Measurements from ENCODE around the gene RBMS1.
"Not testable (repeated sequence)": the region's sequence is repeated elsewhere in the genome, so short reads cannot be mapped to it uniquely, and the experiment has no call there.

RBMS1 gene

DNA sequence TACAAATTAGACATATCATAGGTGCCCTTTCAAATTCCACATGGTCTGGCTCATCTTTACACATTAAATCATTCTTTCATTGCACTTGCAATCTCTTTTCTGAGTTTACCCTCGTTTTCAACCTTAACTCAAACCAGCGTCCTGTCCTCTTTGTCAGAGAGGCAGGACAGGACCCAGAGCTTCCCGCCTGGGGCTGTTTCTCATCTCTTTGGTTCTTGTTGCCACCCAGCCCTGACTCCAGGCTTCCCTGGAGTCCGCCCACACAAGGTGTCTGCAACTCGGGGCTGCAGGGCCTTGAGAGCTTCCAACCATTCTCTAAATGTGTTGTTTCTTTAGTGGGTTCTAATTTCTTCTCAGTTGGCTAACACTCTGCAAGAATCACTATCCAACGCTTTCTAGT is 24.4 kb downstream of the RBMS1 start:
- no peak for DNase-seq

DNA sequence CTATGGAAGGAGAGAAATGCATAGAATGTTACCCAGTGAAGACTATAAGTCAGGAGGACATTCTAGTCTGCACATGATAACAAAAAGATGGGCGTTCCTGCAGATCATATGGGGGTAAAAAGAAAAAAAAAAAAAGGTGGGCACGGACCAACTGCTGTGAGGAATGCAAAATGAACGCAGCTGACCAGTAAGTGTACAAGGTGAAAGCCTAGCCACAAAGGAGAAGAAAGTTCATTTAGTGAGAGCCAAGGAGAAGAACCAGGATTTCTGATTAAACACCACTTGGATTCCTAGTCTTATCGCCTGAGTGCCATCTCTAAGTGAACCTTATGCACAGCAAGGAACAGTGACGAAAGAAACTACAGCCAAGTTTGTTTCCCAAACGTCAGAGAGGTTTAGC is 26.5 kb downstream of the RBMS1 start:
- no peak for DNase-seq

DNA sequence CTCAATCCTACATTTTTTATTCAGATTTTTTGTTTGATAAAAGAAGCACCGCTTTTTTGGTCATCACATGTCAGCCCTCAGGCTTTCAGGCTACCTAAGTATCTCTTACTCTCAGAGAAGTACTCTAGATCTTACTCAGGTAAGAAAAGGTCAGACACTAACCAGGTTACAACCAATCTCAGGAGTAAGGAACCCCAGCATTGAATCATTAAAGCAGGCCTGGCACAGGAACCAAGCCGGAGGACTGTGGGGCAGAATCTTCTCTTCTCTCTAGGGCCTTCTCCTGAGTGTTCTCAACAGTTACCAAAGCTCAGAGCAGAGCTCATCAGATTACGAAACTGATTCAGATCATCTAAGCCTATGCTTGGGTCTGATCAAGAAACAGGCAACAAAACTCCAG is 28.2 kb downstream of the RBMS1 start:
- no peak for DNase-seq

DNA sequence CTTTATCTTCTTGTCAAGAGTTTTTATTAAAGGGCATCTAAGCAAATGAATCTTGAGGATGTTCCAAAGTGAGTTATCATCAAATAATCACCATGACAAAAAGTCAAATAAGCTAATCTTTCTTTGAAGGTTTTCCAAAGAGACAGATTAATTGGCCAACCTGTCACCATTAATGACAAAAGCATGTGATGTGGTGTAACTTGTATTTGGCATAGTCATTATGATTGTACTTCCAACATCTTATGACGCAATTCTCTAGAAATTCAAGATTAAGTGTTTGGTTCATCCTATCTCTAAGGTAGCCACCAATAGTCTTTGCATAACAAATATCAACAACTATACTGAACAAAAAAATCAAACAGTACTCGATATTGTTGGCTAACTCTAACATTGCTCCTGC is 28.6 kb downstream of the RBMS1 start:
- no peak for DNase-seq

DNA sequence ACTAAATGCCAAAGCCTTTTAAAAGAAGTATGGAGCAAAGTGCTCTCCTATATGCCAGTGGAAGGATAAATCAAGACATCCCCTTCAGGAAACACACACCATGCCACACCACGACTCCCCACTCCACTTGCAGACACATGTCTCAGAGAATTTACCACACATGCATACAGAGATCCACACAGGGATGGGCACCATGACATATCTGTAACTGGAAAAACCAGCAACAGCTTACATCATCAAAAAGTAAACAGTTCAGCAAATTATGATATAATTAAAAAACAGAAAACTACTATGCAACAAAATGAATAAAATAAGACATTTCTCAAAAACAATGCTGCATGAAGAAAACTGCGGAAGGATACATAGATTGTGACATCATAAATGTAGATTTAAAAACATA is 29.6 kb downstream of the RBMS1 start:
- no peak for DNase-seq

DNA sequence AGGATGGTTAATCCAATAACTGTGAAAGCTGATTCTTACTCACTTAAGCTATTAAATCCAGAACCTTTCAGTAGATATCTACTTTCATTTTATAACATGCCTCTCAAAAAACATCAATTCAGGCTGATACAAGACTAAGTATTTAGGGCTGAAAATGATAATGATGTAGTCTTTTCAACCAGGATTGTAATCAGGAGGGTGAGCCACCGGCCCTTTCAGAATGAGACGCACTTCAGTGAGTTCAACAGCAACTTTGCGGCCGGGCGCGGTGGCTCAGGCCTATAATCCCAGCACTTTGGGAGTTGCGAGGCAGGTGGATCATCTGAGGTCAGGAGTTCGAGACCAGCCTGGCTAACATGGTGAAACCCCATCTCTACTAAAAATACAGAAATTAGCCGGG is 30.4 kb downstream of the RBMS1 start:
- DNase-seq = no peak

DNA sequence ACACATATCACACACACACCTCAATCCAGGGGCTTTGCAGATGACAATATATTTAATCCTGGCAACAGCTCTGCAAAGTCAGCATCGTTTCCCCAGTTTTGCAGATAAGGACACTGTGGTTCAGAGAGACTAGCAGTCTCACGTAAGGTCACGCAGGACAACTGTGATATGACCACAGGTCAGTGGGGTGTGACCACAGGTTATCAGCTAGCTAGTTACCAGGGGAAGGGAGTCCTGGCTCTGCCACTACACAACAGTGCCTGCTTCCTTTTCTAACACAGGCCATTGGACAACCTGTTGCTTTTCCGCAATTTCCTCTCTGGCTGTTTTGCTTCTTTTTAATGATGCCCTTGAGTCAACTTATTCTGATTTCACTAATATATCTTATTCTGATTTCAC is 33.3 kb downstream of the RBMS1 start:
- DNase-seq = no peak

DNA sequence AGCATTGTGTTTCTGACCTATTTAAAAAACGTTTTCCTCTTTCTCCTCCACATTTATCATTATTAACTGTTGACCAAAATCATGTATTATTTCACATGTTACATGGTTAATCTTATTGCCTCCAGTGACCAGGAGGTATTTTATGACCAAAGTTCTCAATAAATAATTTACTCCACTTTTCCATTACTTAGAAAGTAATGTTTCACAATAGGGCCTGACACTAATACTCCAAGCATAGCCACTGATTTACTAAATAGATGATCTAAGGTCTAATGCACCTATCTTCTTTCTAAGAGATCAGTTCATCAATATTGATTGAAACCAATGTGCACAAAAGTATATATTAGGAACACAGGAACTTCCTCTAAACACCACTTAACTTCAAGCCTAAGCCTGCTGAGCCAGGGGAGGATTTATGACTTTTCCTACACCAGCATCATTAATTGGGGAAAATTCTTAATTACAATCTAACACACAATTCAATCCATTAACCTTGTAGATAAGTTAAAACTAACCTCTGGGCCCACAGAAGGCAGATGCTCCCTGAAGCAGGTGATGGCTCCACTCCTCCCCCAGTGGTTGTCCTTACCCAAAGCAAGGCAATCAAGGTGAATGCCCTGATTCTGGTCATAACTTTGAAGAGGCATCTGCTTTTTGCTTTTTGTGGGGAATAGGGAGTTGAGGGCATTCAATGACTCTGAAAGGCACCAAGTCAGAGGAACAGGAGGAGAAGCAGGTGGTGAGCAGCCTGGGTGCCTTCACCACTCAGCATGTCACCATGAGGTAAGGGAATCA is 33.9 kb downstream of the RBMS1 start:
- DNase-seq = no peak

DNA sequence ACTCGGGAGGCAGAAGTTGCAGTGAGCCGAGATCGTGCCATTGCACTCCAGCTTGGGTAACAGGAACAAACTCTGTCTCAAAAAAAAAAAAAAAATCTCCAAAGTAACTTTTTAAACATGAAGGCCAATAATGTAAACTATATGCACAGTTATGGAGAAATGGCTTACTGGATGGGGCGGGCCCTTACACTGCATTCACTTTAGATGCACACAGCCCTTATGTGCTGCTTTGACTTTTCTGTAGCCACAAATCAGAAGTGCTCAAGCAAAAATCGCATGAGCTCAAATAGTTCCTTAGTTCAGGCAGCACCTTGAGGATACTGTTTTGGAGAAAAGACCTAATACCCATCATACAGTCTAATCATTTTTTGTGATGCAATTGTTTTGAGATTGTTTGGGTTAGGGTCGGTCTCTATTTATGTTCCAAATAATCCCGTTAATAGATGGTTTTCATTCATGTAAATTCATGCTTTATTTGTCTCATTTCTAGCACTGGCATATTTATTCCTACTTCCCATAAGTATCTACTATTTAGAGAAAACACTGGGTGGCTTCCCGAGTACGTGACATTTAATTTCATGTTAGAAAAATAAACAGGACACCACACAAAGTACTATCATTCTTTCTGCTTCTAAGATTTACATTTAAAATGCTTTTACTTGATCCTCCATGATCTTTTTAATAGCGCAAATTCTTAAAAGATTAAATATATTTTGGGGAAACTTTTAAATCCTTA is 34.7 kb downstream of the RBMS1 start:
- DNase-seq = no peak

DNA sequence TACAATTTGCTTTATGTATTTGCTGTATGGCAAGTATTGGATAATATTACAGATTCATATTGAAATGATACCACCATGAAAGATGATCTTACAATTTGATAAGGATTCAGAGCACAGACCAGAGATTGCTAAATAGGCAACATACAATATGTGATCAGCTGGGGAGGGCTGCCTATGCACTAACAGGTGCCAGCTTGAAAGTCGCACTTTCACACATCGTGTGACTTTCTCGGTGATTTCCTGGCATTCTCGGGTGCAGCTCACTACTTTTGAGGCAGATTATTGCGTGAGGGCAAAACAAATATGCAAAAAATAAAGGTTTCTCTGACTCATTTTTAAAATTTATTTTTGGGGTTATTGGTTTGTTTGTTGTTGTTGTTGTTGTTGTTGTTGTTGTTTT is 36.0 kb downstream of the RBMS1 start:
- DNase-seq = no peak

DNA sequence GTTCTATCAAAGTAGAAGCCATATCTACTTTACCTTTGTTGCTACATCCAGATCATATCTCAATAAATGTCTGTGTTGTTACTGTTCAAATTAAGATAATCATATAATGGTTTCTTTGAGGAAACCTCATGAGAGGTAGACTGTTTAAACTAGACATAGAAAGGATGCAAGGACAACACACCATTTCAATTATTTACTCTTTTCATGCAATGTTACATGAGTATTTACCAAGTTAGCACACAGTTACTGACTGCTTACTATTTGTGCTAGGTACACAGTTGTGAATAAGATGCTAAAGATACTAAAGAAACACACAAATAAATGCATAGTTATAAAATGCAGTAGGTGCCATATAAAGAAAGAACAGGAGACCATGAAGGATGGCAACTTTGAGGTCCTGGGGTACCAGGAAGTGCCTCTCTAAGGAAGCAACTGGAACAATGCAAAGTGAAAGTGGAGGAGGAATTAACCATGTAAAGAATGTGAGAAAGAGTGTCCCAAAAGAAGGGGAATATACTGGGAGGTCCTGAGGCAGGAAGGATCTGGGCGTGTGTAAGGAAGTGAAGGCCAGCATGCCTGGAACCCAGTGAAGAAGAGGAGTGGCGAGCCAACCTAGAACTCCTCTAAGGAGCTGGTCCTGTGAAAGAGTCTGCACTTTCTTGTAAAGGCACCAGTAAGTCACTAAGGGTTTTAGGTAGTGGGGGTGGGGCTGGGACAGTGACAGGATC is 39.4 kb downstream of the RBMS1 start:
- DNase-seq = no peak

DNA sequence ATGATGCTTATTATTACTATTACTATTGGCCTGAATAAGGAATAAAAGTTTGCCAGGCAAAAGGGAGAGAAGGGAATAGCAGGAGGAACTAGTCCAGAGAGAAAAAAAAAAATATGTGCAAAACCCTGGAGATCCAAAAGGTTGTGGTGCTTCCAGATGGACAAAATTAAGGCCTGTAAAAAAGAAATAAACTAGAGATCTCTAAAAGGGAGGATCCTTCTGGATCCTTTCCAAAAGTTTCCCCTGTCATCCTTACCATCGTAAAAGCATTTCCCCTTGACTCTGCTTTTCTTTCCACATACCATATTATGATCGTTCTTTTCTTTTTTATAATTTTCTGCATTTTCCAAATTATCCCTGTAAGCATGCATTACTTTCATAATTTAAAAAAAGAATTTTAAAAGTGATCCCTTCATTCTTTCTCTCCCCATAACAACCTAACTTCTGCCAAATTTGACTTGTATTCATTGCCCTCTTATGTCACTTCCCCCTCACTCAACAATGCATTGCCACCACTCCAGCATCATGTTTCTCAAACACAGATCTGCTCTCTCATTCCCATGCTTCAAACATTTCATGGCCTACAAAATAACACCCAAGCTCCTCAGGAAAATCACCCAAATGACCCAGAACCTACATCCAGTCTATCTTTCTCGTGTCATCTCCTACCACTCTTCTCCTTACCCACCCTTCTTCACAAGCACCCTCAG is 40.3 kb downstream of the RBMS1 start:
- no peak for DNase-seq

DNA sequence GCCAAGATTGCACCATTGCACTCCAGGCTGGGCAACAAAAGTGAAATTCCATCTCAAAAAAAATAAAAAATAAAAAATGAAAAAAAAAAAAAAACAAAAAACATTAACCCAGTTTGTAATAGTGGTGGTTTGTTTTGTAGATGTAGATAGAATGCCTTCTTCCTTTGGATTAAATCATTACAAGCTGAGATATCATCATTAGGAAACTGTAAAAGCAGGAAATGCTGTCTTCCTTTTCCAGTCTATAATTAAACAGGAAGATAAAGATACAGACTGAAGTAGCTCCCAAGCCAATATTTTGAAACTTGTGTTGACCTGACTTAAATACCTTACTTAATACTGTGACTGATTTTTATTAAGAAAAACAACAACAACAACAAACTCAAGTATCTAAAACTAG is 43.1 kb downstream of the RBMS1 start:
- no peak for DNase-seq

DNA sequence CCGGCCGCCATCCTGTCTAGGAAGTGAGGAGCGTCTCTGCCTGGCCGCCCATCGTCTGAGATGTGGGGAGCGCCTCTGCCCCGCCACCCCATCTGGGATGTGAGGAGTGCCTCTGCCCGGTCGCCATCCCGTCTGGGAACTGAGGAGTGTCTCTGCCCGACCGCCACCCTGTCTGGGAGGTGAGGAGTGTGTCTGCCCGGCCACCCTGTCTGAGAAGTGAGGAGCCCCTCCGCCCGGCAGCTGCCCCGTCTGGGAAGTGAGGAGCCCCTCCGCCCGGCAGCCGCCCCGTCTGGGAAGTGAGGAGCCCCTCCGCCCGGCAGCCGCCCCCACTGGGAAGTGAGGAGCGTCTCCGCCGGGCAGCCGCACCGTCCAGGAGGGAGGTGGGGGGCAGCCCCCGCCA is 44.8 kb downstream of the RBMS1 start:
- DNase-seq = not testable (repeated sequence)

DNA sequence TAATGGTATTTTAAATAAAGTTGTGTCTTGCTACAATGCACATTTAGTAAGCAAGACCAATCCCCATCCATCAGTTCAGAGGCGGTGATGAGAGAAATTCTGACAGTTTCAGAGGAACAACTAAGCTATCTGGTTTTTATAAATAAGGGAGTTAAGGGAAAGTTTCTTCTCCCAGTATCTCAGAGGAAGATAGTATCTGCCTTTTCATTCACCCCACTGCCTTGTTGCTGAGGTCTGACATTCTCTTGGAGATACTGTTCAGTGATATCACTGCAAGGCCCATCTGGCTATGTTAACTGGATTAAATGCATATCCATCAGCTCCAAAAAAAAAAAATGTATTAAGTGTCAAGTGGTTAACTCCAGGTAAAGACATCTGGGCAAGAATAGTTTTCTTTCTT is 47.9 kb downstream of the RBMS1 start:
- no peak for DNase-seq

DNA sequence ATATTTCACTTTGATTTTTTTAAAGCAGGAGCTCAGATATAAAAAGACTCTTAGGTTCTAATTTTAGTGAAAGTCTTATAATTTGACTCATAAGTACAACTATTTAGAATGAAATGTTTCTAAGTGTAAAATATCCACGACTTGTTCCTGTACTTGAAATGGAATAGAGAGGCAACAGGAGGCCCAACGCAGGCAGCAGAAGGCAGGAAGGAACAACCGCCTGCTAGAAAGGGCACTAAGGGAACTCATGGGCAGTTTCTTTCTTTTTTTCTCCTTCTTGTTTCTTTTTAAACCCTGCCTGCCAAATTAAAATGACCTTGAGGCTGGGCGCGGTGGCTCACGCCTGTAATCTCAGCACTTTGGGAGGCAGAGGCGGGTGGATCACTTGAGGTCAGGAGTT is 51.0 kb downstream of the RBMS1 start:
- peak; percentile 21 for DNase-seq

DNA sequence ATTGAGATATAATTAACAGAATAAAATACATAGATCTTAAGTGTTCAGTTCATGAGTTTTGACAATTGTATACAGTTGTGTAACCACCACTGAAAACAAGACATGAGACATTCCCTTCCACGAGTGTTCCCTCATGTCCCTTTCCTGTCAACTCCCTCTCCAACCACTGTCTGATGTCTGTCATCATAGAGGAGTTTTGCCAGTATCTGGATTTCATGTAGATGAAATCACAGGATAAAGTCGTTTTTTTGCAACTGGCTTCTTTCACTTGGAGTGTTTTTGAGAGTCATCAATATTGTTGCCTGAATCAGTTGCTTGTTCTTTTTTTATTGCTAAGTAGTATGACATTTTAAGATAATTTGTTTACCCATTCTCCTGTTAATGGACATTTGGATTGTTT is 52.7 kb downstream of the RBMS1 start:
- no peak for DNase-seq

DNA sequence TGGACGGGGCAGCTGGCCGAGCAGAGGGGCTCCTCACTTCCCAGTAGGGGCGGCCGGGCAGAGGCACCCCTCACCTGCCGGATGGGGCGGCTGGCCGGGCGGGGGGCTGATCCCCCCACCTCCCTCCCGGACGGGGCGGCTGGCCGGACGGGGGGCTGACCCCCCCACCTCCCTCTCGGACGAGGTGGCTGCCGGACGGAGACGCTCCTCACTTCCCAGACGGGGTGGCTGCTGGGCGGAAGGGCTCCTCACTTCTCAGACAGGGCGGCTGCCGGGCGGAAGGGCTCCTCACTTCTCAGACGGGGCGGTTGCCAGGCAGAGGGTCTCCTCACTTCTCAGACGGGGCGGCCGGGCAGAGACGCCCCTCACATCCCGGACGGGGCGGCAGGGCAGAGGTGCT is 54.6 kb downstream of the RBMS1 start:
- not testable (repeated sequence) for DNase-seq

DNA sequence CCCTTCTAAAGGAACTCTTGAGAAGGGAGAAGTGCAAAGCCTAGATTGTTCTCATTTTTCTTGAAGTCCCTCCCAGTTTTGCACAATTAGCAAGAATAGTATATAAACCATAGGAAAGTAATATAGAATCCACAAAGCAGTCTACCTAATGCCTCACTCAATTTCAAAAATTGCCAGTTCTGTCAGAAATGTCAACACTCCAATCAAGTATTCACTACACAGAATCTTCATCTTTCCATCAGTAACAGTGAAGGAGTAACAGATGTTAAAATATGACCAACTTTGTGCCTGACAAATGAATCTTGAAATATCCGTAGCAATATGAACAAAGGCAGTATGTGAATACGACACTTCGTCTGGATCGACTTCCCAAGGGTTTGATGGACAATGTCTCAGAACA is 56.3 kb downstream of the RBMS1 start:
- no peak for DNase-seq

DNA sequence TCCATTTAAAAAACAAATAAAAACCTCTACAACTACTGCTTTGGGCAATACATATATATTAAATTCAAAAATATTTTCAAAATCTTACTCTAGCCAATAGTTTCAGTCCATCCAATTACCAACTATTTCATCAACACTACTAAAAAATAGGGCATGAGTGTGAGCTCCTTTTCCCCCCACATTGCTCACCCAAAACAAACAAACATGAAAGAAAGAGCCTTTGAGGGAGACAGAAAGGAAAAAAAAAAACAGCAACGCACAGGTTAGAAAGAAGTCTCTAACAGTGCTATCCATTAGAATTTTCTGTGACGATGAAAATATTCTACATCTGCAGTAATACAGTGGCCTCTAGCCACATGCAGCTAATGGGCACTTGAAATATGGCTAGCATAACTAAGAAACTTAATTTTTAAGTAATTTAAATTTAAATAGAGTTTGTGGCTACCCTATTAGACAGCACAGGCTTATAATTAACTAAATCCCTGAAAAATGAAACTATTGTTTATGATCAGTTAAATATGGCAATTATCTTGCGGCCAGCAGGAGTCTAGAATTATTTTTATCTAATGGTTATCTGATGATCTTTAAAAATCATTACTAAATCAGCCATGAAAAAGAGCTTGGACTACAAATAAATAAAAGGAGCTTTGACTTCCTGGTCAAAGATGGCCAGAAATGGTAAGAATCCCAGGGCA is 59.2 kb downstream of the RBMS1 start:
- no peak for DNase-seq

DNA sequence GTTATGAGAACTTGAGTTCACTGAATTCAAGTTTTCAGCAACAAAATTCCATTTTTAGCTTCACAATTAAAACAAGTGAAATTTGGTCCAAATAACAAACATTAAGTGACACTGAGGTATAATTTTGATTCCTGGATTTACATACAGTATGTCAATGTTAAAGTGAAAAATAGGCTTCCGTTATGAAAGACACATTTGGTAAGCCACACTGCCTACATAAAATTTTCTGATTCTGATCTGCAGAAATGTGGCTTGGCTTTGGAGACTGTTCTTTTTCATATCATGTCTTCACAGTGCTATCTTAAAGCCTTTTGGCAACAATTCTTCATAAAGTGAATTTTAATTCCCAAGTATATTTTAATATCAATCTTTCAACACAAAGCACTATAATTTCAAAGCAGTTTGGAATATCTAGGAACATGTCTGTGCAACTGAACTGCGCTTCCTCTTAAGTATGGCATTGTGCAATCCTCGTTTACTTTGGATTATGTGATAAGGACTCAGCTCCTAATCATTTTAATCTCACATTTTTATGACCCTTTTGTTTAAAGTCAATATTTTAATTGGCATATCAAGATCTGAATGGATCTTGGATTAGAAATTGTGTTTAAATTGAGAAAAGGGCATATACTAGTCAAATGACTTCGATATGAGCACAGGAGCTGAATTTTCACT is 60.0 kb downstream of the RBMS1 start:
- no peak for DNase-seq

DNA sequence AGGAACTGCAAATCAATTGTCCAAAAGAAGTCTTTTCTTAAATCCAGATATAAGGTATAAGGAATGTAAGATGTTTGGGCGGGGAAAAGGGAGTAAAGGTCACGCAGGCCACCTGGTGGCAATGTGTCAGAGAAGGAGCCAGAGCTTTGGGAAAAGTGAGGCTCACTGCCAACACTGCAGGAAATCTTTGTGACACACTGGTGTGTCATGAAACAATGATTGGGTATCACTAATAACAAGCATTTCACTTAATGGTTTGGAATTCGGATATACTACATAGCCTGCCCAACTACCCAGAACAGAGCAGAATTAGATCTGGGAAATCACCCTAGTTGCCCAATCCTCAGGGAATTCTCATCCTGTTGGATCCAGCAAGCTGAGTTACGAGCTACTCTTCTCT is 61.0 kb downstream of the RBMS1 start:
- DNase-seq = peak; percentile 67

All from fibroblast of skin of back (primary cell).